Gastroesophageal sphincter (tissue), 4 donors: Measurements from ENCODE around the gene CXXC1. TPM values are rescaled to one million over a fixed set of nuclear protein-coding genes. Genes with fewer than 3 reads are reported as not detected.

Experiments used
- ATAC-seq: fragments of 150-250 bp; one replicate; pipeline ENCODE4 v1.9.1; 2016; ENCODE audit warnings: mild to moderate bottlenecking, moderate library complexity
- H3K27ac ChIP-seq, 4 donors: fragments of 200-600 bp; sonication (generic) in 3 of 4; 1 replicate in 3 of 4; 2 replicates in 1 of 4; pipeline ENCODE4 v1.5.1; 2016 to 2019
- H3K27me3 ChIP-seq: fragments of 200-600 bp; sonication (generic); one replicate; pipeline ENCODE4 v1.5.1; 2019
- H3K36me3 ChIP-seq, 2 donors: fragments of 200-600 bp; sonication (generic); one replicate each; pipeline ENCODE4 v1.5.1; 2019; ENCODE audit warnings: control low read depth in 1 of 2
- H3K4me1 ChIP-seq, 3 donors: fragments of 200-600 bp; sonication (generic); 1 replicate in 2 of 3; 2 replicates in 1 of 3; pipeline ENCODE4 v1.5.1; 2016 to 2019; ENCODE audit warnings: control low read depth in 2 of 3
- H3K4me3 ChIP-seq, 2 donors: fragments of 200-600 bp; sonication (generic); one replicate each; pipeline ENCODE4 v1.5.1; 2019; ENCODE audit warnings: mild to moderate bottlenecking in 1 of 2, moderate library complexity in 1 of 2
- H3K9me3 ChIP-seq, 3 donors: fragments of 200-600 bp; sonication (generic); one replicate each; pipeline ENCODE4 v1.5.1; 2017 to 2019; ENCODE audit warnings: control low read depth in 2 of 3
- CTCF ChIP-seq, 4 experiments: fragments of 200-600 bp in 2 of 4; fragments of 450-650 bp in 2 of 4; sonication (generic) in 1 of 4; IDR thresholded peaks; one replicate each; pipeline ENCODE4 v1.5.1; 2017 to 2019; ENCODE audit warnings: antibody characterized with exemption in 4 of 4, mild to moderate bottlenecking in 2 of 4, moderate library complexity in 2 of 4
- EP300 ChIP-seq: sonication (generic); formaldehyde crosslinking; IDR thresholded peaks from one replicate; pipeline ENCODE4 v1.6.1; 2017; ENCODE audit warnings: antibody characterized with exemption, mild to moderate bottlenecking
- POLR2A ChIP-seq, 2 donors: fragments of 450-650 bp; IDR thresholded peaks; one replicate each; pipeline ENCODE4 v1.6.1; 2017; ENCODE audit warnings: antibody characterized with exemption in 2 of 2, mild to moderate bottlenecking in 2 of 2, moderate library complexity in 1 of 2
- POLR2AphosphoS5 ChIP-seq: sonication (generic); formaldehyde crosslinking; IDR thresholded peaks from one replicate; pipeline ENCODE4 v1.6.1; 2017; ENCODE audit warnings: antibody characterized with exemption
- WGBS, 2 donors: methylation state at CpG; one replicate each; pipeline ENCODE4 v1.1.5; 2018; ENCODE audit warnings: low coverage in 1 of 2; 5-methylcytosine and 5-hydroxymethylcytosine counted together
- total RNA-seq, 4 donors: library from RNA; depleted of rRNA; stranded (reverse); fragments of >200 nt; gene quantifications; one replicate each; pipeline ENCODE4 v1.1.0, GENCODE V29; 2016

Gene CXXC1
- total RNA-seq, 4 donors from 2014 or later, result 44.4 to 54.9 (median 51.5) TPM

- Histone ChIP-seq H3K9me3 (peaks cover 0 to 4% (median 0%) of the 10 kb centered on the region in 3 donors), H3K4me1 (no peaks in the 10 kb centered on the region), H3K27me3 (no peaks in the 10 kb centered on the region), H3K27ac (no peak overlapping the region), H3K36me3 (no peaks in the 10 kb centered on the region), H3K4me3 (no peak overlapping the region)
- TF ChIP-seq POLR2A (IDR thresholded peaks at IDR 0.05) (no peak), POLR2AphosphoS5 (no peak), EP300 (no peak), CTCF (IDR thresholded peaks at IDR 0.05) (no peak)
- no peak for ATAC-seq
- WGBS, 2 donors, result 59 to 86% methylated on average over 2 to 3 of the region's 3 CpGs
These were observed 40.5 kb upstream of the CXXC1 start for GRCh38 chr18:50327983-50328382.

GRCh38 chr18:50320719-50321118, 33.2 kb upstream of the CXXC1 start:
- no peak for ATAC-seq
- WGBS, 2 donors, result 53 to 89% methylated on average over 3 to 5 of the region's 5 CpGs
- Histone ChIP-seq H3K4me1 (no peaks in the 10 kb centered on the region), H3K36me3 (no peaks in the 10 kb centered on the region), H3K4me3 (no peak overlapping the region), H3K9me3 (no peaks in the 10 kb centered on the region), H3K27ac (no peak overlapping the region), H3K27me3 (peaks cover 6% of the 10 kb centered on the region)
- TF ChIP-seq POLR2A (IDR thresholded peaks at IDR 0.05), result no peak
- no peak for TF ChIP-seq POLR2AphosphoS5
- TF ChIP-seq CTCF (IDR thresholded peaks at IDR 0.05), result no peak
- TF ChIP-seq EP300, result no peak

GRCh38 chr18:50315100-50315871, 27.8 kb upstream of the CXXC1 start:
- no peak for TF ChIP-seq POLR2AphosphoS5
- TF ChIP-seq POLR2A (IDR thresholded peaks at IDR 0.05), result no peak
- no peak for TF ChIP-seq EP300
- TF ChIP-seq CTCF (IDR thresholded peaks at IDR 0.05), result no peak
- no peaks in the 10 kb centered on the region for H3K36me3 ChIP-seq
- H3K9me3 ChIP-seq, result no peaks in the 10 kb centered on the region
- no peaks in the 10 kb centered on the region for H3K4me1 ChIP-seq
- ATAC-seq, result no peak
- H3K4me3 ChIP-seq, result no peak overlapping the region
- WGBS, 2 donors, result 37 to 62% methylated on average over 3 to 5 of the region's 5 CpGs
- no peak overlapping the region for H3K27ac ChIP-seq
- H3K27me3 ChIP-seq, result peaks cover 6% of the 10 kb centered on the region

GRCh38 chr18:50313873-50314460, 26.5 kb upstream of the CXXC1 start:
- ATAC-seq, result no peak
- peaks cover 6% of the 10 kb centered on the region for H3K27me3 ChIP-seq
- TF ChIP-seq CTCF (IDR thresholded peaks at IDR 0.05) (no peak), EP300 (no peak), POLR2A (IDR thresholded peaks at IDR 0.05) (no peak), POLR2AphosphoS5 (no peak)
- no peak overlapping the region for H3K4me3 ChIP-seq
- H3K4me1 ChIP-seq, result no peaks in the 10 kb centered on the region
- no peaks in the 10 kb centered on the region for H3K9me3 ChIP-seq
- no peak overlapping the region for H3K27ac ChIP-seq
- H3K36me3 ChIP-seq, result no peaks in the 10 kb centered on the region
- 16 to 39% methylated on average over 2 of the region's 2 CpGs for WGBS, 2 donors
